ENCODE results near the gene TMEM94. TPM values are rescaled to one million over a fixed set of nuclear protein-coding genes. Genes with fewer than 3 reads are reported as not detected.
"Not testable (repeated sequence)": the region's sequence is repeated elsewhere in the genome, so short reads cannot be mapped to it uniquely, and the experiment has no call there.

Gene TMEM94
- total RNA-seq, 1 donor from 2014 or later: 112 TPM

GRCh38 chr17:75454193-75454592 lies 2.2 kb upstream of the TMEM94 start:
- Mint-ChIP-seq H3K27ac (peak overlapping the region; percentile 21), H3K4me3 (peak overlapping the region; percentile 44), H3K4me1 (ENCODE audit: unreplicated experiment) (peaks cover 24% of the 10 kb centered on the region), H3K27me3 (no peaks in the 10 kb centered on the region), H3K36me3 (no peaks in the 10 kb centered on the region), H3K9me3 (no peaks in the 10 kb centered on the region)
- no peak for DNase-seq (ENCODE audit: extremely low spot score, unreplicated experiment)
- no peak for TF ChIP-seq CTCF (conservative IDR thresholded peaks at IDR 0.05)

- peak overlapping the region; percentile 64 for H3K27ac Mint-ChIP-seq
- H3K9me3 Mint-ChIP-seq; DNase-seq (ENCODE audit: extremely low spot score, unreplicated experiment); H3K27me3 Mint-ChIP-seq; H3K36me3 Mint-ChIP-seq: not testable (repeated sequence)
- peaks cover 26% of the 10 kb centered on the region for H3K4me1 Mint-ChIP-seq (ENCODE audit: unreplicated experiment)
- peak overlapping the region; percentile 44 for H3K4me3 Mint-ChIP-seq
Measured at GRCh38 chr17:75454672-75455071, 1.8 kb upstream of the TMEM94 start.

GRCh38 chr17:75456039-75456416 lies 407 bp upstream of the TMEM94 start:
- Mint-ChIP-seq H3K4me3 (peak overlapping the region; percentile 95), H3K36me3 (no peaks in the 10 kb centered on the region), H3K9me3 (no peaks in the 10 kb centered on the region), H3K4me1 (ENCODE audit: unreplicated experiment) (peaks cover 32% of the 10 kb centered on the region), H3K27ac (peak overlapping the region; percentile 95), H3K27me3 (no peaks in the 10 kb centered on the region)
- no peak for DNase-seq (ENCODE audit: extremely low spot score, unreplicated experiment)
- no peak for TF ChIP-seq CTCF (conservative IDR thresholded peaks at IDR 0.05)

- Mint-ChIP-seq H3K4me3 (peak overlapping the region; percentile 95), H3K27me3 (no peaks in the 10 kb centered on the region), H3K27ac (peak overlapping the region; percentile 95), H3K9me3 (no peaks in the 10 kb centered on the region), H3K4me1 (ENCODE audit: unreplicated experiment) (peaks cover 32% of the 10 kb centered on the region), H3K36me3 (no peaks in the 10 kb centered on the region)
- DNase-seq (ENCODE audit: extremely low spot score, unreplicated experiment): no peak
- TF ChIP-seq CTCF (conservative IDR thresholded peaks at IDR 0.05): no peak
Measured at GRCh38 chr17:75457047-75457654, 716 bp downstream of the TMEM94 start.

- Mint-ChIP-seq H3K27ac (peak overlapping the region; percentile 78), H3K4me1 (ENCODE audit: unreplicated experiment) (peaks cover 32% of the 10 kb centered on the region), H3K36me3 (peaks cover 9% of the 10 kb centered on the region), H3K4me3 (peak overlapping the region; percentile 73), H3K9me3 (no peaks in the 10 kb centered on the region), H3K27me3 (no peaks in the 10 kb centered on the region)
- no peak for TF ChIP-seq CTCF (conservative IDR thresholded peaks at IDR 0.05)
- no peak for DNase-seq (ENCODE audit: extremely low spot score, unreplicated experiment)
Measured at GRCh38 chr17:75459246-75459589, 2.8 kb downstream of the TMEM94 start.

GRCh38 chr17:75459590-75460267 lies 3.3 kb downstream of the TMEM94 start:
- Mint-ChIP-seq H3K36me3 (peaks cover 9% of the 10 kb centered on the region), H3K9me3 (no peaks in the 10 kb centered on the region), H3K27ac (peak overlapping the region; percentile 78), H3K27me3 (no peaks in the 10 kb centered on the region), H3K4me1 (ENCODE audit: unreplicated experiment) (peaks cover 32% of the 10 kb centered on the region), H3K4me3 (peak overlapping the region; percentile 73)
- DNase-seq (ENCODE audit: extremely low spot score, unreplicated experiment): no peak
- TF ChIP-seq CTCF (conservative IDR thresholded peaks at IDR 0.05): no peak
